H7 (cell line): ENCODE measurements around the gene GK. TPM values are rescaled to one million over a fixed set of nuclear protein-coding genes. Genes with fewer than 3 reads are reported as not detected.
"Not testable (repeated sequence)": the region's sequence is repeated elsewhere in the genome, so short reads cannot be mapped to it uniquely, and the experiment has no call there.

Experiments
- DNase-seq: peaks from one replicate; pipeline ENCODE4 v3.0.0; 2012
- H3K27me3 ChIP-seq: 2 replicates; pipeline ENCODE4 v1.6.0; 2011; ENCODE audit warnings: mild to moderate bottlenecking, low read length; ENCODE audit not compliant: control insufficient read depth, insufficient read depth
- H3K36me3 ChIP-seq: replicated peaks from 2 replicates; pipeline ENCODE4 v1.5.1; 2011; ENCODE audit warnings: low read length; ENCODE audit not compliant: control insufficient read depth, insufficient read depth
- H3K4me3 ChIP-seq: 2 replicates; pipeline ENCODE4 v1.5.1; 2011; ENCODE audit warnings: low read depth, mild to moderate bottlenecking, control low read depth, low read length, moderate library complexity; ENCODE audit not compliant: insufficient read depth
- total RNA-seq: library from RNA; depleted of rRNA; stranded (reverse); fragments of >200 nt; shearing (Covaris generic); gene quantifications from 2 replicates; pipeline ENCODE4 v1.2.3, GENCODE V29; 2014; rRNA removed

The GK gene
- 6.8 and 9.1 TPM in 2 replicates for total RNA-seq

- peak; percentile 47 for DNase-seq
- Histone ChIP-seq H3K36me3 (no peaks in the 10 kb centered on the region), H3K4me3 (peak within 1 kb of the TSS; percentile 76), H3K27me3 (no peaks in the 10 kb centered on the region; the same call in 1 of the 2 replicates)
Observed at GRCh38 chrX:30653415-30654131, at the start of gene GK. Gene GK, plus strand, starts transcription at chrX:30653423. Its CDS starts 115 bp downstream, at chrX:30653538.

GRCh38 chrX:30607155-30607554 lies 46.1 kb upstream of the GK start:
- H3K4me3 ChIP-seq, result no peak overlapping the region
- H3K27me3 ChIP-seq, result no peaks in the 10 kb centered on the region
- no peaks in the 10 kb centered on the region for H3K36me3 ChIP-seq
- DNase-seq, result no peak

GRCh38 chrX:30610026-30610425 lies 43.2 kb upstream of the GK start:
- no peaks in the 10 kb centered on the region for H3K27me3 ChIP-seq
- no peaks in the 10 kb centered on the region for H3K36me3 ChIP-seq
- DNase-seq, result no peak
- no peak overlapping the region for H3K4me3 ChIP-seq

DNA sequence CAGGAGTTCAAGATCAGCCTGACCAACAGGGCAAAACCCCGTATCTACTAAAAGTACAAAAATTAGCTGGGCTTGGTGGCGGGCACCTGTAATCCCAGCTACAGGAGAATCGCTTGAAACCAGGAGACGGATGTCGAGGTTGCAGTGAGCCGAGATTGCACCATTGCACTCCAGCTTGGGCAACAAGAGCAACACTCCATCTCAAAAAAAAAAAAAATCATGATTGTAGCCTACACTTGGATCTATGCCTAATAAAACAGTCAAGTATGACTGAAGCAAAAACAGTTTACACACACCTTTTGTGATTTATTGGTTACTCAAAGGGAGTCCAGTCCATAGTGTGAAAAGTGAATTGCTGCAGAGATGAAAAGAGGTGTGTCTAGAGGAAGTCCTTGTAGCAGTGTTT lies 41.0 kb upstream of the GK start:
- DNase-seq, result no peak
- H3K36me3 ChIP-seq, result no peaks in the 10 kb centered on the region
- no peak overlapping the region for H3K4me3 ChIP-seq
- no peaks in the 10 kb centered on the region for H3K27me3 ChIP-seq

DNA sequence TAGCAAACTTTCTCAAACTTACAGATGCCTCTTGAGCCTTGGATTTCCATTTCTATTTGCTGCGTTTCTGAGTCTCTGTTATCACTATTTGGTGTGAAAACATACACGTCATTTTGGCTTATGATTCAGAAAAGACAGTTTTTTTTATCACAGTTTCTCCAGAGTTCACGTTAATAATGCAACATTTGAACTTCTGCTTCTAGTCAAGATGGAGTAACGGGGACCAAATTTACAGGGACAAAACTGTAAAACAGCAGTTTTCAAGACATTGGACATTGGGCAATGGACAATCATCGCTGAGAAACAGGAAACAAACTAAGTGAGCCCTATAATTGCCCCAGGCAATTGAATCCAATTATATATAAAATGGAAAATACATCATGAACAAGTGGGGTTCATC lies 39.5 kb upstream of the GK start:
- Histone ChIP-seq H3K27me3 (no peaks in the 10 kb centered on the region), H3K4me3 (no peak overlapping the region), H3K36me3 (no peaks in the 10 kb centered on the region)
- DNase-seq, result no peak

- DNase-seq, result no peak
- no peak overlapping the region for H3K4me3 ChIP-seq
- H3K36me3 ChIP-seq, result no peaks in the 10 kb centered on the region
- no peaks in the 10 kb centered on the region for H3K27me3 ChIP-seq
Observed at GRCh38 chrX:30615229-30615628, 38.0 kb upstream of the GK start.

DNA sequence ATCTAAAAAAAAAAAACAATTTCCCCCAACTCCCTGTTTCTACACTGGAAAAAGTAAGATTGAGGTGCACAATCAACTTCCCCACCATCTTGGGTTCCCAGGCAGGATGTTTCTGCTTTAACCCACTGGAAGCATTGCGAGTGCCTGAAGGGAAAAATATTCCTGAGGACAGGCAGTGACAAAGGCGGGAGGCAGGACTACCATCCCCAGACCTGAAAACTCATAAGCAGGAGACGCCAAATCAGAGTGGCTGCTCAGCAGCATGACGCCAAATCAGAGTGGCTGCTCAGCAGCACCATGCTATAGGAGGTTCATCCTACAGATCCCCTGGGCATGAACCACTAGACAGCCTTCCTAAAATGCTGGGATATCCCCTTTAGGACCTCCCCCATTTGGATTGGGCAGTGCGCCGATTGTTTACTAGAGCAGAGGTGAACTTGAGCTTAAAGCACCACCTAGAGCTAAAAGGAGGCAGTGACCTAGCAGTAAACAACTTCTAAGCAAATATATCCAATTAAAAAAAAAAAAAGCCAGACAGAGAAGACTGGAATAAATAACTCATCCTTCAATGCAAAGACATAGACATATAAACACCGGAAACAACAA lies 35.0 kb upstream of the GK start:
- Histone ChIP-seq H3K4me3 (no peak overlapping the region), H3K27me3 (no peaks in the 10 kb centered on the region), H3K36me3 (no peaks in the 10 kb centered on the region)
- peak; percentile 74 for DNase-seq

GRCh38 chrX:30620125-30620524 lies 33.1 kb upstream of the GK start:
- no peaks in the 10 kb centered on the region for H3K36me3 ChIP-seq
- no peak overlapping the region for H3K4me3 ChIP-seq
- no peaks in the 10 kb centered on the region for H3K27me3 ChIP-seq
- no peak for DNase-seq

GRCh38 chrX:30620980-30621618 lies 32.1 kb upstream of the GK start:
- no peaks in the 10 kb centered on the region for H3K36me3 ChIP-seq
- DNase-seq, result no peak
- H3K27me3 ChIP-seq, result no peaks in the 10 kb centered on the region
- H3K4me3 ChIP-seq, result no peak overlapping the region

DNA sequence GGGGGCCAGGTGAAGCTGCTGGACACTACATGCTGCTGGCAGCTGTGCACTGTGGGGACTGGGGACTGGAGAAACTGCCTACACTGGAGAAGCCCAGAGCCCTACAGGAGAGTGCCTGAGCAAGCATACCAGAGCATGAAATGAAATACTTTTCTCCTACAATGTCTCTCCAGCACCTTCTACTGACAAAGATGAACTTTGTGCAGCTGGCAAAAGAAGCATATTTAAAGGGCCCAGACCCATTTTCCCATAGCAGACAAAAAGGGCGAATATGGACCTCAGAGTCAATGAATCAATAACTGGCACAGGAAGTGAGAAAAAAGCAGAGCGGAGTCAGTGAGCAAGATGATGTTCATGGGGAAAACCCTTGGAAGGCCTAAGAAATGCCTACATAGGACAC lies 30.9 kb upstream of the GK start:
- no peak for DNase-seq

GRCh38 chrX:30626402-30626801 lies 26.8 kb upstream of the GK start:
- H3K27me3 ChIP-seq, result no peaks in the 10 kb centered on the region

More for the DNA sequence above, 30.9 kb upstream of the GK start:
- Histone ChIP-seq H3K36me3 (no peaks in the 10 kb centered on the region), H3K4me3 (no peak overlapping the region), H3K27me3 (no peaks in the 10 kb centered on the region)

GRCh38 chrX:30627818-30628652 lies 25.2 kb upstream of the GK start:
- Histone ChIP-seq H3K4me3 (no peak overlapping the region), H3K27me3 (no peaks in the 10 kb centered on the region), H3K36me3 (no peaks in the 10 kb centered on the region)
- no peak for DNase-seq

More at GRCh38 chrX:30626402-30626801, 26.8 kb upstream of the GK start:
- no peak for DNase-seq
- Histone ChIP-seq H3K4me3 (no peak overlapping the region), H3K36me3 (no peaks in the 10 kb centered on the region)

DNA sequence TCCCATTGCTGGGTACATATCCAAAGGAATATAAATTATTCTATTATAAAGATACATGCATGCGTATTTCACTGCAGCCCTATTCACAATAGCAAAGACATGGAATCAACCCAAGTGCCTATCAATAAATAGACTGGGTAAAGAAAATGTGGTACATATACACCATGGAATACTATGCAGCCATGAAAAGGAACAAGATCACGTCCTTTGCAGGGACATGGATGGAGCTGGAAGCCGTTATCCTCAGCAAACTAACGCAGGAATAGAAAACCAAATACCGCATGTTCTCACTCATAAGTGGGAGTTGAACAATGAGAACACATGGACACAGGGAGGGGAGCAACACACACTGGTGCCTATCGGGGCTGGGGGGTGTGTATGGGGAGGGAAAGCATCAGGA lies 19.2 kb upstream of the GK start:
- H3K27me3 ChIP-seq, DNase-seq, H3K36me3 ChIP-seq, H3K4me3 ChIP-seq: not testable (repeated sequence)

DNA sequence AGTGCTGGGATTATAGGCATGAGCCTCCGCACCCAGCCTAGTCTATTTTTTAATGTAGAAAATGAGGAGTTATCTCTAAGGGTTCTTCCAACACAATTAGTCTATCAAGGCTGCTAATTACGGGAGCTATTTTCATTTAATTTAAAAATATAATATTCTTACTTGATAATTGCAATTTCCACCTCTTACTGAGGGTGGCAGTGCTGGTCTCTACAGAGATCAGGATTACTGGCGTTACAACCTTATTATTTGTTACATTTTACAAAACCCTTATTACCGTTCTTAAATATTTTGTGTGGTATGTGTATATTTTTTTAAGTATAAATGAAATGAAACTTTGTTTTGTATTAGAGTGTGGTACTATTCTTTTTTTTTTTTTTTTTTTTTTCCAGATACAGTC lies 17.6 kb upstream of the GK start:
- DNase-seq, result peak; percentile 60
- Histone ChIP-seq H3K27me3 (no peaks in the 10 kb centered on the region), H3K36me3 (no peaks in the 10 kb centered on the region), H3K4me3 (no peak overlapping the region)
